Keratinocyte (primary cell): ENCODE measurements around the gene TOLLIP. TPM values are rescaled to one million over a fixed set of nuclear protein-coding genes. Genes with fewer than 3 reads are reported as not detected.

ENCODE experiments used
- DNase-seq: peaks from one replicate; pipeline ENCODE4 v3.0.0-alpha.2; 2011; ENCODE audit warnings: low read depth, missing footprints, low spot score
- FAIRE-seq: peaks from 2 replicates; lab custom pipeline; 2011; peaks lifted over from hg19 to GRCh38; lab: Jason Lieb, UNC
- H2AFZ ChIP-seq: 2 replicates; pipeline ENCODE4 v1.6.0; 2012; ENCODE audit warnings: low read length, control low read depth, inconsistent platforms; ENCODE audit not compliant: control insufficient read depth
- H3K27ac ChIP-seq: 2 replicates; pipeline ENCODE4 v1.5.1; 2011; ENCODE audit warnings: low read length; ENCODE audit not compliant: control insufficient read depth, insufficient read depth
- H3K27me3 ChIP-seq: 3 replicates; pipeline ENCODE4 v1.6.0; 2011; ENCODE audit warnings: low read length; ENCODE audit not compliant: control insufficient read depth, insufficient read depth; ENCODE audit errors: extremely low read depth
- H3K36me3 ChIP-seq, 2 experiments: 2 replicates in 1 of 2; 3 replicates in 1 of 2; pipeline ENCODE4 v1.5.1; 2011; ENCODE audit warnings: low read length in 2 of 2, mild to moderate bottlenecking in 1 of 2; ENCODE audit not compliant: control insufficient read depth in 2 of 2, insufficient read depth in 2 of 2; ENCODE audit errors: extremely low read depth in 1 of 2
- H3K4me1 ChIP-seq: 3 replicates; pipeline ENCODE4 v1.5.1; 2011; ENCODE audit warnings: low read length; ENCODE audit not compliant: control insufficient read depth, insufficient read depth; ENCODE audit errors: extremely low read depth
- H3K4me2 ChIP-seq: 3 replicates; pipeline ENCODE4 v1.6.0; 2011; ENCODE audit warnings: low read depth, low read length; ENCODE audit not compliant: control insufficient read depth, insufficient read depth; ENCODE audit errors: extremely low read depth
- H3K4me3 ChIP-seq, 3 experiments: fragments of 200-600 bp in 1 of 3; sonication (generic) in 1 of 3; 2 replicates in 2 of 3; 3 replicates in 1 of 3; pipeline ENCODE4 v1.5.1; 2011 to 2016; ENCODE audit warnings: low read length in 3 of 3, mild to moderate bottlenecking in 3 of 3, control low read depth in 2 of 3, inconsistent platforms in 1 of 3, low read depth in 1 of 3, mixed read lengths in 1 of 3, mixed run types in 1 of 3, moderate library complexity in 1 of 3; ENCODE audit not compliant: control insufficient read depth in 2 of 3, insufficient read depth in 2 of 3; ENCODE audit errors: extremely low read depth in 1 of 3
- H3K79me2 ChIP-seq: 2 replicates; pipeline ENCODE4 v1.6.0; 2012; ENCODE audit warnings: low read length; ENCODE audit not compliant: control insufficient read depth, insufficient read depth
- H3K9ac ChIP-seq: 3 replicates; pipeline ENCODE4 v1.6.0; 2011; ENCODE audit warnings: low read length; ENCODE audit not compliant: control insufficient read depth, insufficient read depth; ENCODE audit errors: extremely low read depth
- H3K9me1 ChIP-seq: 3 replicates; pipeline ENCODE4 v1.6.0; 2011; ENCODE audit warnings: low read length; ENCODE audit not compliant: control insufficient read depth, insufficient read depth; ENCODE audit errors: extremely low read depth
- H3K9me3 ChIP-seq: 2 replicates; pipeline ENCODE4 v1.5.1; 2012; ENCODE audit warnings: low read depth, low read length; ENCODE audit not compliant: control insufficient read depth
- H4K20me1 ChIP-seq: 3 replicates; pipeline ENCODE4 v1.6.0; 2011; ENCODE audit warnings: low read length; ENCODE audit not compliant: control insufficient read depth, insufficient read depth; ENCODE audit errors: extremely low read depth
- CTCF ChIP-seq, 3 experiments: IDR thresholded peaks in 1 of 3; conservative IDR thresholded peaks in 1 of 3; optimal IDR thresholded peaks in 1 of 3; 2 replicates in 2 of 3; 3 replicates in 1 of 3; pipeline versions ENCODE3 to v1.5.1; 2011; ENCODE audit warnings: low read length in 3 of 3, mild to moderate bottlenecking in 3 of 3, moderate library complexity in 2 of 3, control low read depth in 1 of 3, inconsistent platforms in 1 of 3; ENCODE audit not compliant: insufficient read depth in 2 of 3; ENCODE audit errors: extremely low read depth in 1 of 3
- EZH2 ChIP-seq: IDR thresholded peaks from one replicate; pipeline ENCODE4 v1.6.1; 2012; ENCODE audit warnings: inconsistent platforms, mild to moderate bottlenecking, low read length, moderate library complexity
- dilution Hi-C: fragments of 300-500 bp; cut with MboI; formaldehyde crosslinking; loops from one replicate; pipeline ENCODE4 v1.7.0; 2020; ENCODE audit warnings: low sequenced_read_pairs; ENCODE audit not compliant: extremely low pct_ligation_motif_present
- polyA plus RNA-seq, 5 experiments: library from polyadenylated mRNA; depleted of rRNA in 3 of 5; stranded (reverse) in 3 of 5; stranded (forward) in 1 of 5; unstranded in 1 of 5; fragments of >200 nt; gene quantifications; 1 replicate in 1 of 5; 2 replicates in 3 of 5; 3 replicates in 1 of 5; pipeline versions ENCODE4 v1.2.1 to v1.2.3, GENCODE V29; 2011 to 2012; ENCODE audit warnings: missing spikeins in 2 of 5, low read depth in 1 of 5, low replicate concordance in 1 of 5

The TOLLIP gene
- polyA plus RNA-seq, 1 donor (not counting 4 experiments of a cell fraction or from before 2014, with no cell fraction given) = 40.2 TPM

GRCh38 chr11:1233351-1234053 is 75.9 kb downstream of the TOLLIP start:
- H3K79me2 ChIP-seq = no peaks in the 10 kb centered on the region
- no peak overlapping the region for H2AFZ ChIP-seq
- no peaks in the 10 kb centered on the region for H3K4me1 ChIP-seq
- no peak overlapping the region for H3K4me2 ChIP-seq
- H3K9ac ChIP-seq = no peak overlapping the region
- H3K36me3 ChIP-seq = no peaks in the 10 kb centered on the region
- no peak for DNase-seq
- dilution Hi-C loops = no loop called here
- H3K27me3 ChIP-seq = peaks cover 34% of the 10 kb centered on the region
- TF ChIP-seq CTCF (optimal IDR thresholded peaks at IDR 0.05 in 1 of 3, IDR thresholded peaks at IDR 0.05 in 1 of 3, conservative IDR thresholded peaks at IDR 0.05 in 1 of 3; ENCODE audit: extremely low read depth in 1 of 3, insufficient read depth in 2 of 3, low read length in 3 of 3) = peak in 2 of 3 experiments; percentile 24 to 25
- no peak for TF ChIP-seq EZH2
- H3K9me1 ChIP-seq = no peaks in the 10 kb centered on the region
- no peak overlapping the region for H3K27ac ChIP-seq
- H3K4me3 ChIP-seq = no peak overlapping the region
- H3K9me3 ChIP-seq = no peaks in the 10 kb centered on the region
- H4K20me1 ChIP-seq = no peaks in the 10 kb centered on the region
- no peak for FAIRE-seq

- Histone ChIP-seq H3K4me2 (no peak overlapping the region), H3K9me3 (no peaks in the 10 kb centered on the region), H3K4me1 (no peaks in the 10 kb centered on the region), H3K9ac (no peak overlapping the region), H3K79me2 (no peaks in the 10 kb centered on the region), H2AFZ (no peak overlapping the region), H4K20me1 (no peaks in the 10 kb centered on the region), H3K27ac (no peak overlapping the region), H3K27me3 (peaks cover 34% of the 10 kb centered on the region), H3K36me3 (no peaks in the 10 kb centered on the region), H3K9me1 (no peaks in the 10 kb centered on the region), H3K4me3 (no peak overlapping the region)
- FAIRE-seq (no peak), DNase-seq (no peak)
- dilution Hi-C loops = no loop called here
- TF ChIP-seq CTCF (optimal IDR thresholded peaks at IDR 0.05 in 1 of 3, IDR thresholded peaks at IDR 0.05 in 1 of 3, conservative IDR thresholded peaks at IDR 0.05 in 1 of 3; ENCODE audit: extremely low read depth in 1 of 3, insufficient read depth in 2 of 3, low read length in 3 of 3) (no peak), EZH2 (no peak)
These were observed 76.5 kb downstream of the TOLLIP start for GRCh38 chr11:1232883-1233321.
